Endothelial cell of umbilical vein (primary cell): ENCODE measurements around the gene ANKS6. TPM values are rescaled to one million over a fixed set of nuclear protein-coding genes. Genes with fewer than 3 reads are reported as not detected.

Experiments
- BruUV-seq: library from RNA; stranded (reverse); fragments of 400-500 nt; replicated peaks from 2 replicates; lab custom pipeline; 2021; lab: Mats Ljungman, UMichigan
- CTCF ChIA-PET: fragments of 300-600, 350-600 bp; sonication (Branson Sonifier 250); formaldehyde crosslinking; loops from one replicate; lab custom pipeline; 2021; ENCODE audit warnings: antibody characterized with exemption, inconsistent platforms; lab: Charles Lee
- POLR2A ChIA-PET: fragments of 300-600, 350-600 bp; sonication (Branson Sonifier 250); formaldehyde crosslinking; loops from one replicate; lab custom pipeline; 2021; ENCODE audit warnings: antibody characterized with exemption, inconsistent platforms; lab: Charles Lee
- DNase-seq: peaks from one replicate; pipeline ENCODE4 v3.0.0-alpha.2; 2011; ENCODE audit warnings: low read depth, low spot score
- FAIRE-seq: peaks from 2 replicates; lab custom pipeline; 2011; peaks lifted over from hg19 to GRCh38; lab: Jason Lieb, UNC
- H2AFZ ChIP-seq: 2 replicates; pipeline ENCODE4 v1.6.0; 2012; ENCODE audit warnings: low read depth, low read length, control low read depth, inconsistent platforms
- H3K27ac ChIP-seq: 2 replicates; pipeline ENCODE4 v1.5.1; 2011; ENCODE audit warnings: low read depth, mild to moderate bottlenecking, control low read depth, low read length, moderate library complexity; ENCODE audit not compliant: insufficient read depth
- H3K27me3 ChIP-seq, 2 experiments: 2 replicates each; pipeline versions ENCODE4 v1.6.0 to v1.6.1; 2011; ENCODE audit warnings: low read length in 2 of 2, mixed read lengths in 1 of 2; ENCODE audit not compliant: control insufficient read depth in 2 of 2, insufficient read depth in 2 of 2
- H3K36me3 ChIP-seq, 2 experiments: 2 replicates in 1 of 2; 3 replicates in 1 of 2; pipeline ENCODE4 v1.5.1; 2011; ENCODE audit warnings: low read length in 2 of 2, mild to moderate bottlenecking in 1 of 2, moderate library complexity in 1 of 2; ENCODE audit not compliant: control insufficient read depth in 2 of 2, insufficient read depth in 2 of 2; ENCODE audit errors: extremely low read depth in 1 of 2
- H3K4me1 ChIP-seq: 3 replicates; pipeline ENCODE4 v1.5.1; 2011; ENCODE audit warnings: mild to moderate bottlenecking, low read length; ENCODE audit not compliant: control insufficient read depth, insufficient read depth; ENCODE audit errors: extremely low read depth
- H3K4me2 ChIP-seq: 2 replicates; pipeline ENCODE4 v1.6.1; 2011; ENCODE audit warnings: low read length, control low read depth, mixed read lengths; ENCODE audit not compliant: insufficient read depth
- H3K4me3 ChIP-seq, 3 experiments: fragments of 200-600 bp in 1 of 3; sonication (generic), shearing (Covaris generic) in 1 of 3; replicated peaks in 1 of 3; 2 replicates each; pipeline ENCODE4 v1.5.1; 2011 to 2016; ENCODE audit warnings: control low read depth in 3 of 3, low read length in 3 of 3, mild to moderate bottlenecking in 2 of 3, inconsistent platforms in 1 of 3, low read depth in 1 of 3, moderate library complexity in 1 of 3; ENCODE audit not compliant: insufficient read depth in 1 of 3
- H3K79me2 ChIP-seq: 2 replicates; pipeline ENCODE4 v1.6.0; 2012; ENCODE audit warnings: low read length, inconsistent platforms; ENCODE audit not compliant: control insufficient read depth, insufficient read depth
- H3K9ac ChIP-seq: replicated peaks from 2 replicates; pipeline ENCODE3; 2011; ENCODE audit warnings: low read length, control low read depth; ENCODE audit not compliant: insufficient read depth; ENCODE audit errors: extremely low read depth
- H3K9me1 ChIP-seq: replicated peaks from 3 replicates; pipeline ENCODE4 v1.6.0; 2011; ENCODE audit warnings: mild to moderate bottlenecking, low read length; ENCODE audit not compliant: control insufficient read depth, insufficient read depth; ENCODE audit errors: extremely low read depth
- H3K9me3 ChIP-seq: replicated peaks from 2 replicates; pipeline ENCODE4 v1.5.1; 2012; ENCODE audit warnings: low read length, inconsistent platforms; ENCODE audit not compliant: control insufficient read depth, insufficient read depth
- H4K20me1 ChIP-seq: replicated peaks from 2 replicates; pipeline ENCODE3; 2011; ENCODE audit warnings: mild to moderate bottlenecking, low read length; ENCODE audit not compliant: control insufficient read depth, insufficient read depth; ENCODE audit errors: extremely low read depth
- CTCF ChIP-seq, 2 donors: IDR thresholded peaks; 1 replicate in 1 of 2; 2 replicates in 1 of 2; pipeline ENCODE4 v1.5.1; 2011; ENCODE audit warnings: low read length in 2 of 2, mild to moderate bottlenecking in 2 of 2, moderate library complexity in 2 of 2, control low read depth in 1 of 2, inconsistent platforms in 1 of 2, low read depth in 1 of 2; ENCODE audit not compliant: insufficient read depth in 1 of 2; ENCODE audit errors: extremely low read depth in 1 of 2
- EZH2 ChIP-seq: IDR thresholded peaks from 2 replicates; pipeline ENCODE4 v1.6.1; 2012; ENCODE audit warnings: borderline replicate concordance, low read depth, mild to moderate bottlenecking, moderate library complexity, low read length, inconsistent platforms; ENCODE audit not compliant: severe bottlenecking
- FOS ChIP-seq: IDR thresholded peaks from 2 replicates; pipeline ENCODE4 v1.6.1; 2011; ENCODE audit warnings: mild to moderate bottlenecking, low read length, moderate library complexity, borderline replicate concordance; ENCODE audit not compliant: insufficient read depth
- GATA2 ChIP-seq: IDR thresholded peaks from 2 replicates; pipeline ENCODE4 v1.7.0; 2011; ENCODE audit warnings: low read depth, mild to moderate bottlenecking, moderate library complexity, mixed read lengths, low read length; ENCODE audit not compliant: insufficient read length, insufficient read depth
- JUN ChIP-seq: IDR thresholded peaks from 2 replicates; pipeline ENCODE4 v1.6.1; 2011; ENCODE audit warnings: borderline replicate concordance, low read depth; ENCODE audit not compliant: insufficient read length, insufficient read depth
- MAX ChIP-seq: IDR thresholded peaks from 2 replicates; pipeline ENCODE4 v1.6.1; 2011; ENCODE audit not compliant: insufficient read depth, insufficient read length
- MYC ChIP-seq: IDR thresholded peaks from one replicate; pipeline ENCODE4 v1.6.1; 2011; ENCODE audit warnings: mild to moderate bottlenecking, low read depth, low read length
- POLR2A ChIP-seq: IDR thresholded peaks from 2 replicates; pipeline ENCODE4 v1.6.1; 2012; ENCODE audit warnings: low read depth, mild to moderate bottlenecking, control low read depth, low read length
- POLR2AphosphoS5 ChIP-seq: IDR thresholded peaks from 2 replicates; pipeline ENCODE4 v1.6.1; 2012; ENCODE audit warnings: low read depth, mild to moderate bottlenecking, control low read depth, low read length, moderate library complexity; ENCODE audit not compliant: insufficient read depth
- dilution Hi-C: fragments of 300-500 bp; cut with MboI; formaldehyde crosslinking; loops from one replicate; pipeline ENCODE4 v1.15.0; 2019; ENCODE audit warnings: low sequenced_read_pairs; ENCODE audit not compliant: extremely low pct_ligation_motif_present
- intact Hi-C: fragments of 100-400 bp; cut with micrococcal nuclease; formaldehyde crosslinking; loops from one replicate; pipeline ENCODE4 v1.10.0; 2022
- polyA plus RNA-seq, 4 experiments: library from polyadenylated mRNA; depleted of rRNA in 3 of 4; stranded (reverse) in 3 of 4; unstranded in 1 of 4; fragments of >200 nt; gene quantifications; 2 replicates each; pipeline versions ENCODE4 v1.2.1 to v1.2.3, GENCODE V29; 2011 to 2012; ENCODE audit warnings: missing spikeins in 1 of 4
- total RNA-seq: library from RNA; stranded (reverse); gene quantifications from 2 replicates; pipeline ENCODE4 v1.2.3, GENCODE V29; 2021

The ANKS6 gene
- total and polyA plus RNA-seq, 2 donors (not counting 3 experiments of a cell fraction or from before 2014, with no cell fraction given), result 15.5 to 18.6 TPM

DNA sequence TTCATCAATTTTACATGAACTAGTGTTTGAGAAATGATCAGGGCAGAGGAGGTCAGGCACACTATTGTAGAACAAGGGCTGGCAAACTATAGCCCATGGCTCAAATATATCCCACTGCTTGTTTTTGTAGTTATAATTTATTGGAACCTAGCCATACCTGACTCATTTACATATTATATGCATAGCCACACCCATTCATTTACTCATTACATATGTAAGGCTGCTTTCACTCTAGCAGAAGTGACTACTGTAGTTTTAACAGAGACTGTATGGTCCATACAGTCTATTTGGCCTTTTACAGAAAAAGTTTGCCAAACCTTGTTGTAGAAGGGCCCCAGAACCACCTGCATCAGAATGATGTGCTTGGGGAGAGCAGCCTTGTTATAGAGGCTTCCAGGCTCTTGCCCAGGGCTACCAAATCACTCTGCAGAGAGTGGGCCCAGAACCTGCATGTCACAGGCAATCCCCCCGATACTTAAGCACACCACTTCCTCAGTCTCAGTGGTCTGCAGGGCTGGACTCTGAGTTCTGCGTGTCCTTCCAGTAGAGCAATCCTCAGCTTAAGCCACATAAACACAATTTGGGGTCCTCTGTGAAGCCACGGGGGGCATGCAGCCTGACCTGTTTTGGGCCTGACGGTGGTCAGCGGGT is 6.7 kb downstream of the ANKS6 start:
- dilution Hi-C loops (no loop called here), intact Hi-C loops (loop anchor here (2.0 to 5.0 kb wide), 2 partner anchors 717 to 867 kb away; partner anchors contain the start of gene TRMO)
- Histone ChIP-seq H3K79me2 (peaks cover 13% of the 10 kb centered on the region), H3K4me2 (no peak overlapping the region), H3K9ac (no peak overlapping the region), H3K27ac (no peak overlapping the region), H2AFZ (no peak overlapping the region), H3K4me1 (peaks cover 3% of the 10 kb centered on the region), H3K27me3 (no peaks in the 10 kb centered on the region), H4K20me1 (no peaks in the 10 kb centered on the region), H3K9me3 (no peaks in the 10 kb centered on the region), H3K9me1 (no peaks in the 10 kb centered on the region), H3K36me3 (no peaks in the 10 kb centered on the region), H3K4me3 (no peak overlapping the region)
- TF ChIP-seq POLR2A (no peak), GATA2 (no peak), MAX (no peak), EZH2 (no peak), JUN (no peak), FOS (no peak), MYC (no peak), CTCF (IDR thresholded peaks at IDR 0.05; ENCODE audit: extremely low read depth in 1 of 2, insufficient read depth in 1 of 2, low read depth in 1 of 2, low read length in 2 of 2) (no peak), POLR2AphosphoS5 (no peak)
- BruUV-seq, result no TSS peak
- no peak for DNase-seq
- no peak for FAIRE-seq
- ChIA-PET POLR2A (no interaction called here), CTCF (interaction anchor here (1.3 to 1.6 kb wide), 2 partner anchors 14 to 267 kb away, joined by 3 to 6 read pairs; no protein-coding TSS in a partner anchor)
